Mucosa of descending colon (tissue), 3 donors: Measurements from ENCODE around the gene AJUBA. TPM values are rescaled to one million over a fixed set of nuclear protein-coding genes. Genes with fewer than 3 reads are reported as not detected.
"Not testable (repeated sequence)": the region's sequence is repeated elsewhere in the genome, so short reads cannot be mapped to it uniquely, and the experiment has no call there.

Source experiments
- ATAC-seq: fragments of 200-7000 bp; cut with Tn5 transposase; one replicate; pipeline ENCODE4 v1.9.1; 2020; ENCODE audit warnings: mild to moderate bottlenecking, moderate library complexity
- DNase-seq, 3 donors: peaks; one replicate each; pipeline ENCODE4 v3.0.0-alpha.2; 2020
- H3K36me3 ChIP-seq: fragments of 200-600 bp; one replicate; pipeline ENCODE4 v1.8.0; 2021; ENCODE audit warnings: low read depth, mild to moderate bottlenecking
- H3K4me1 ChIP-seq: fragments of 200-600 bp; one replicate; pipeline ENCODE4 v1.8.0; 2021; ENCODE audit warnings: low read depth, mild to moderate bottlenecking
- H3K4me3 ChIP-seq: fragments of 200-600 bp; one replicate; pipeline ENCODE4 v1.8.0; 2021; ENCODE audit warnings: mild to moderate bottlenecking
- H3K9me3 ChIP-seq: fragments of 200-600 bp; one replicate; pipeline ENCODE4 v1.8.0; 2021; ENCODE audit warnings: mild to moderate bottlenecking
- CTCF ChIP-seq: fragments of 200-600 bp; IDR thresholded peaks from one replicate; pipeline ENCODE4 v1.8.0; 2022; ENCODE audit warnings: antibody characterized with exemption, mild to moderate bottlenecking
- intact Hi-C, 2 donors: fragments of 100-400 bp; cut with DNase I in 1 of 2; cut with micrococcal nuclease in 1 of 2; formaldehyde crosslinking; loops; one replicate each; pipeline versions ENCODE4 v1.11.0 to v1.11.1; 2022; cut with DNase I, micrococcal nuclease
- total RNA-seq, 3 donors: library from RNA; stranded (reverse); fragmentation: NEBNext Ultra II Directional in 2 of 3; extraction: Animal tissue kit (Norgen Biotek cat#: 25700) in 2 of 3; gene quantifications; one replicate each; pipeline versions ENCODE4 v1.2.1 to v1.2.4, GENCODE V29; 2021 to 2023
- donor health status: DM: no; HTN: no; CAD: no; lungs with moderate emphysema.
- donor health status: DM: no; HTN: no; CAD: no.
- donor health status: DM: no; HTN: yes; CAD: no.

The AJUBA gene
- total RNA-seq, 3 donors from 2014 or later, result 1.5 to 4.7 (median 2.3) TPM

GRCh38 chr14:22952418-22952817 lies 29.9 kb downstream of the AJUBA start:
- TF ChIP-seq CTCF, result no peak
- intact Hi-C loops, result no loop called here
- Histone ChIP-seq H3K4me1 (peaks cover 12% of the 10 kb centered on the region), H3K9me3 (no peaks in the 10 kb centered on the region), H3K36me3 (no peaks in the 10 kb centered on the region), H3K4me3 (no peak overlapping the region)
- no peak for ATAC-seq
- no peak for DNase-seq

GRCh38 chr14:22951795-22952194 lies 30.6 kb downstream of the AJUBA start:
- peaks cover 12% of the 10 kb centered on the region for H3K4me1 ChIP-seq
- H3K36me3 ChIP-seq, DNase-seq, intact Hi-C loops, H3K9me3 ChIP-seq, ATAC-seq, H3K4me3 ChIP-seq: not testable (repeated sequence)

GRCh38 chr14:22945642-22946041 lies 36.7 kb downstream of the AJUBA start:
- intact Hi-C loops, result no loop called here
- Histone ChIP-seq H3K4me1 (no peaks in the 10 kb centered on the region), H3K9me3 (no peaks in the 10 kb centered on the region), H3K36me3 (no peaks in the 10 kb centered on the region), H3K4me3 (no peak overlapping the region)
- no peak for TF ChIP-seq CTCF
- ATAC-seq (no peak), DNase-seq (no peak)

- Histone ChIP-seq H3K9me3 (no peaks in the 10 kb centered on the region), H3K4me1 (no peaks in the 10 kb centered on the region), H3K36me3 (no peaks in the 10 kb centered on the region), H3K4me3 (no peak overlapping the region)
- no peak for DNase-seq
- ATAC-seq, result no peak
- TF ChIP-seq CTCF, result no peak
- intact Hi-C loops, result no loop called here
Measured at GRCh38 chr14:22939684-22940083, 42.7 kb downstream of the AJUBA start.

GRCh38 chr14:22935156-22935555 lies 47.2 kb downstream of the AJUBA start:
- ATAC-seq (no peak), DNase-seq (no peak)
- Histone ChIP-seq H3K36me3 (no peaks in the 10 kb centered on the region), H3K4me3 (no peak overlapping the region), H3K4me1 (peaks cover 2% of the 10 kb centered on the region), H3K9me3 (no peaks in the 10 kb centered on the region)
- no peak for TF ChIP-seq CTCF
- intact Hi-C loops, result no loop called here

- no peaks in the 10 kb centered on the region for H3K9me3 ChIP-seq
- no peak overlapping the region for H3K4me3 ChIP-seq
- ATAC-seq, result no peak
- peaks cover 14% of the 10 kb centered on the region for H3K4me1 ChIP-seq
- DNase-seq, result no peak
- no peak for TF ChIP-seq CTCF
- H3K36me3 ChIP-seq, result no peaks in the 10 kb centered on the region
- intact Hi-C loops, result no loop called here
Measured at GRCh38 chr14:22932146-22932545, 50.2 kb downstream of the AJUBA start.
